Astrocyte (in vitro differentiated cells and primary cell): ENCODE results near the gene UVSSA.

Experiments
- CTCF ChIP-seq: IDR thresholded peaks from 2 replicates; pipeline ENCODE4 v1.5.1; 2011; ENCODE audit warnings: low read depth, mild to moderate bottlenecking, inconsistent platforms, low read length, moderate library complexity; ENCODE audit not compliant: insufficient read depth
- EZH2 ChIP-seq: IDR thresholded peaks from 2 replicates; pipeline ENCODE4 v1.6.1; 2012; ENCODE audit warnings: mild to moderate bottlenecking, low read length, inconsistent platforms; ENCODE audit not compliant: insufficient read depth

GRCh38 chr4:1415681-1415981 lies 68.6 kb downstream of the UVSSA start:
- TF ChIP-seq CTCF (no peak), EZH2 (no peak)
